ENCODE data around the gene CHMP1B. TPM values are rescaled to one million over a fixed set of nuclear protein-coding genes. Genes with fewer than 3 reads are reported as not detected.

CHMP1B gene
- total and polyA plus RNA-seq, 9 of the 15 experiments (the other 6 are each of a cell fraction or from before 2014, with no cell fraction given), result 12.3 to 29.9 (median 19.0) TPM

GRCh38 chr18:11874676-11875075, 23.5 kb downstream of the CHMP1B start (continued):
- no peak for TF ChIP-seq ARID3B (CRISPR knock-in tag; IDR thresholded peaks at IDR 0.05; ENCODE audit: borderline replicate concordance)
- no peak for TF ChIP-seq ZNF76 (CRISPR knock-in tag; IDR thresholded peaks at IDR 0.05; ENCODE audit: borderline replicate concordance)
- TF ChIP-seq SAFB (IDR thresholded peaks at IDR 0.05; ENCODE audit: borderline replicate concordance, low read depth, low read length), result no peak
- TF ChIP-seq ZNF217 (CRISPR knock-in tag; IDR thresholded peaks at IDR 0.05), result no peak
- TF ChIP-seq GTF2B (IDR thresholded peaks at IDR 0.05; ENCODE audit: extremely low read depth, insufficient read length), result no peak
- TF ChIP-seq ZNF740 (CRISPR knock-in tag; IDR thresholded peaks at IDR 0.05), result no peak
- TF ChIP-seq ZNF740 (tag; IDR thresholded peaks at IDR 0.05), result no peak
- TF ChIP-seq STAG1 (CRISPR knock-in tag; IDR thresholded peaks at IDR 0.05; ENCODE audit: borderline replicate concordance), result no peak
- TF ChIP-seq SIN3A (IDR thresholded peaks at IDR 0.05; ENCODE audit: borderline replicate concordance in 2 of 2, control insufficient read depth in 1 of 2, low read depth in 2 of 2, low read length in 2 of 2), result no peak
- no peak for TF ChIP-seq NFXL1 (CRISPR knock-in tag; IDR thresholded peaks at IDR 0.05)
